NCI-H2171 treated with DMSO at 0.1 percent for 48 hours (cell line): Measurements from ENCODE around the gene AP3M1.
"Not testable (repeated sequence)": the region's sequence is repeated elsewhere in the genome, so short reads cannot be mapped to it uniquely, and the experiment has no call there.

Experiments used
- DNase-seq: peaks from one replicate; lab custom pipeline; 2025; lab: John Stamatoyannopoulos, UW

Gene AP3M1, protein sequence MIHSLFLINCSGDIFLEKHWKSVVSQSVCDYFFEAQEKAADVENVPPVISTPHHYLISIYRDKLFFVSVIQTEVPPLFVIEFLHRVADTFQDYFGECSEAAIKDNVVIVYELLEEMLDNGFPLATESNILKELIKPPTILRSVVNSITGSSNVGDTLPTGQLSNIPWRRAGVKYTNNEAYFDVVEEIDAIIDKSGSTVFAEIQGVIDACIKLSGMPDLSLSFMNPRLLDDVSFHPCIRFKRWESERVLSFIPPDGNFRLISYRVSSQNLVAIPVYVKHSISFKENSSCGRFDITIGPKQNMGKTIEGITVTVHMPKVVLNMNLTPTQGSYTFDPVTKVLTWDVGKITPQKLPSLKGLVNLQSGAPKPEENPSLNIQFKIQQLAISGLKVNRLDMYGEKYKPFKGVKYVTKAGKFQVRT

DNA sequence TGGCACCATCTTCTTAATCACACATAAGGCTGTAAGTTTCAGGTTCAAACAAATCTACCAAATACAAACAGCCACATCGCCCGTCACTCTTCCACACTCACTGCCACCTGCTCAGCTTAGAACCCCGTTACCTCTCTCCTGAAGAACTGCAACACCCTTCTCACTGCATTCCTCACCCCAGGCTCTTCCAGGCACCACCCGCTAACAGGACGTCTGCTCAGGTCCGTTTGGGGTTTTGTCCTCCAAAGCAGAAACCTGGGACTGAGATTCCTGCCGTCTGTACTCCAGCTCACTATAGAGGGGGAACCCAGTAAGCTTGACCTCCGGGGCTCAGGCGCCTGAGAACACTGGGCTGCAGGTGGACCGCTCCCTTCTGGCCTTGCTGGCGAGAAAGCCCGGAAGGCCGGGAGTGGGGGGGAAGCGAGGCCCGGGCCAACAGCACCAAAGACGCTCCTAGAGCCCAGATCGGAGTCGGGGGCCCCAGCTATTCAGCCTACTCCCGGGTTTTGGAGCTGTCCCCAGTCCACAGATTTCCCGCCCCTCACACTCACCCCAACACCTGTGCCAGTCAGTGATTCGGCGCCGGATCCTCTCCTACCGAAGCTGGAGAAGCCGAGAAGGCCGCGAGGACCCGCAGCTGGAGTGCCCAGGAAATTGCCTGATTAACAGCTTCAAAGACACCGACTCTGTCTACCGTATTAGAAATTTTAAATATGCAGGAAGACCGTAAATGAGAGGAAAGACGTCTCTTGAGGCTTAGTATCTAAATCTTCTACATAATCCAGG, at the start of gene AP3M1:
TSS of gene AP3M1 (minus strand) at position 625 of the 786 bp plus-strand sequence. CDS start 12,449 bp downstream, outside the sequence.
- peak; percentile 67 for DNase-seq

DNA sequence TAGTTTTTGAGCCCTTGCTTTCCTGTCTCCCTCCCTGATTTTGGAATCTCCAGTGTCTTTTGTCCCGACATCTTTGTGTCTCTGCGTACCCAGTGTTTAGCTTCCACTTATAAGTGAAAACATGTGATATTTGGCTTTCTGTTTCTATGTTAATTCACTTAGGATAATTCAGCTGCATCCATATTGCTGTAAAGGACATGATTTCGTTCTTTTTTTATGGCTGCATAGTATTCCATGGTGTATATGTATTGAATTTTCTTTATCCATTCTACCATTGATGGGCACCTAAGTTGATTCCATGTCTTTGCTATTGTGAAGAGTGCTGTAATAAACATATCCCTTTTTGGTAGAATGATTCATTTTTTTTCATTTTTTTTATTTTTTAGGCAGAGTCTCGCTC, 48.7 kb upstream of the AP3M1 start:
- DNase-seq, result no peak

DNA sequence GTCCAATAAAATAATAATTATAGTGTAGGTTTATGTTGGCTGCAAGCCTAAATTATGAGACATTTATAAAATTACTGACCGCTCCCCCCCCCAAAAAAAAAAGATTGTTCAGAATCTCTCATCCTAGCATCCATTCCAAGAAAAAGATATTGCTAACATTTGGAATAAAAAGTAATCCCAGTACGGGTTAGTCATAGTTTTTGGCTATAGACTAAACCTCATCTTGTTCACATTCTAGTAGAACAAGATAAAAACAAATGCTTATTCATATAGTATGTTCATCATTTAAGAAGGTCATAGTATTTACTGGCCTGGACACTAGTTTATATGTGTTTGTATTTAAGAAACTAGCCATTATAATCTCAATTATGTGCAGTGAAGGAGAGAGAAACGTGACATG, 44.4 kb upstream of the AP3M1 start:
- DNase-seq, result no peak

DNA sequence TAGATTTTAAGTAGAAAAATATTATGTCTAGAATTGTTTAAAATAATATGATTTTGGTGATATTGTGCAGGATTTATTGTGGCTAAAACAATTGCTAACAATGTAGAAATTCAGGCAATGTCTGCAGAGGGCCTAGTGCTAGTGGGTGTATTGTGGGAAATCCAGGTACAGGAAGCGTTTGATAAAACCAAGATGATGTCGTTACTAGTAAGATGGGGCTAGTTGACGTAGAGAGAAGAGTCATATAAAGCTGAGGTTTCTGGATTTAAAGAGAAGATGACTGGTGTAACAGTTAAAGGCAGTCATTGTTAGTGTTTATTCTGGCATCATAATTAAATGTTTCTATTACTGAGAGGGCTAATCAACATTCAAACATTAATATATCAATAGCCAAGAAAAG, 43.9 kb upstream of the AP3M1 start:
- DNase-seq, result no peak

DNA sequence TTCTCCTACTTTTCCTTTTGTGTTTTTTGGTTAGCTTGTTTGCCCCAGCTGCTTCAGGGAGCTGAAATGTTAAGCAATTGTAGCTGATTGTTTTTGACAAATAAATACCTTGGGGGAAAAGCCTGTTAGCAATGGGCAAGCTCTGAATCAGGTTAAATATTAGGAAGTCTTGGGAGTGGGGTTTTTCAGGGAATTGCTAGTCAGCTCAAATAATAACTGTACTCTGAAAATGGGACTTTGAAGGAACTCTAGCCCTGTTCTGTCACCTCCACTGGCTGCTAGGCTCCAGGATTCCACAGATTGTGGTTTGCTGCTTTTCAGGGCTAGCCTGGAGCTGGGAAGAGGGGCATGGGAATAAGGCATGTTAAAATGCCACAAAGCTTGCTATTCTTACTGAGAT, 39.9 kb upstream of the AP3M1 start:
- no peak for DNase-seq

DNA sequence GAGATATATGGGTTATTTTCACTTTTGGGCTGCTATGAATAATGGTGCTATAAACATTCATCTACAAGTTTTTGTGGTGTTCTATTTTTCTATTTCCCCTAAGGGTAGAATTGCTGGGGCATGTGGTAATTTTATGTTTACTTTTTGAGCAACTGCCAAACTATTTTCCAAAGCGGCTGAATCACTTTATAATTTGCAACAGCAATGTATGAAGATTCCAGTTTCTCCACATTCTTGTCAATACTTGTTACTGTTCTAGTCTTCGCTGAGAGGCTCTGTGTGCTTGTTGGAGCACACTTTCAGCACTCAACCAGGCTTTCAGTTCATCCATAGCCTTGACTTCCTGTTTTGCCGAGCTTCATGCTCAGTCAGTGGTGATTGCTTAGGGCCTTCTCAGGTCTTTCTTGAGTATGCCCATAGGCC, 39.4 kb upstream of the AP3M1 start:
- no peak for DNase-seq

DNA sequence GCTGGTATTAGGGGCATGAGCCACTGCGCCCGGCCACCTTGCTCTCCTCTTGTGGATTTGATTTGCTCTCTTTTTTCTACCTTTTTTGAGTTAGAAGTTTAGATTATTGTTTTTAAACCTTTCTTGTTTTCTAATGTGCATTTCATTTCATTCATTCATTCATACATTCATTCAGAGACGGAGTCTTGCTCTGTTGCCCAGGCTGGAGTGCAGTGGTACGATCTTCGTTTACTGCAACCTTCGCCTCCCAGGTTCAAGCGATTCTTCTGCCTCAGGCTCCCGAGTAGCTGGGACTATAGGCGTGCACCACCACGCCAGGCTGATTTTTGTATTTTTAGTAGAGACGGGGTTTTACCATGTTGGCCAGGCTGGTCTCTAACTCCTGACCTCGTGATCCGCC, 38.0 kb upstream of the AP3M1 start:
- not testable (repeated sequence) for DNase-seq

DNA sequence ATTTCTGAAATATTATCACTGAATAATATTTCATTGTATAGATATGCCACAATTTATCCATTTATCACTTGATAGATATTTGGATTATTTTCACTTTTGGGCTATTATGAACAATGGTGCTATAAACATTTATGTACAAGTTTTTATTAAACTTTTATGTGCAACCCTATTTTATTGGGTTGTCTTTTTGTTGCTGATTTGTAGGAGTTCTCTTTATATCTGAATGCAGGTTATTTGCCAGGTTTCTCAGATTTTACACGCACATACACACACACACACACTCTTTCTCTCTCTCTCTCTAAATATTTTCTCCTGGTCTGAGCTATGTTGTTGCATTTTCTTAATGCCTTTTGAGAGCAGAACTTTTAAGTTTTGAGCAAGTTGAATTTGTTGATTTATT, 36.6 kb upstream of the AP3M1 start:
- no peak for DNase-seq

DNA sequence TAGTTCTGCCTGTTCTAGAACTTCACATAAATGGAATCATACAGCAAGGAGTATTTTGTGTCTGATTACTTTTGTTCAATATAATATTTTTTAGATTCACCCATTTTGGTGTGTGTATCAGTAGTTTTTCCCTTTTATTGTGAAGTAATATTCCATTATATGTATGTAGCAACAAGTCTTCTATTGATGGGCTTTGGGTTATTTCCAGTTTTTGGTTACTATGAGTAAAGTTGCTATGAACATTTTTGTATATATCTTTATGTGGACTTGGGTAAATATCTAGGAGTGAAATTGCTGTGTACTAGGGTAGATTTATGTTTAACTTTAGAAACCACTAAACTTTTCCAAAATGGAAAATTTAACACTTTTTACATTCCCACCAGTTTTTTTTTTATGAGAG, 36.0 kb upstream of the AP3M1 start:
- DNase-seq, result no peak

DNA sequence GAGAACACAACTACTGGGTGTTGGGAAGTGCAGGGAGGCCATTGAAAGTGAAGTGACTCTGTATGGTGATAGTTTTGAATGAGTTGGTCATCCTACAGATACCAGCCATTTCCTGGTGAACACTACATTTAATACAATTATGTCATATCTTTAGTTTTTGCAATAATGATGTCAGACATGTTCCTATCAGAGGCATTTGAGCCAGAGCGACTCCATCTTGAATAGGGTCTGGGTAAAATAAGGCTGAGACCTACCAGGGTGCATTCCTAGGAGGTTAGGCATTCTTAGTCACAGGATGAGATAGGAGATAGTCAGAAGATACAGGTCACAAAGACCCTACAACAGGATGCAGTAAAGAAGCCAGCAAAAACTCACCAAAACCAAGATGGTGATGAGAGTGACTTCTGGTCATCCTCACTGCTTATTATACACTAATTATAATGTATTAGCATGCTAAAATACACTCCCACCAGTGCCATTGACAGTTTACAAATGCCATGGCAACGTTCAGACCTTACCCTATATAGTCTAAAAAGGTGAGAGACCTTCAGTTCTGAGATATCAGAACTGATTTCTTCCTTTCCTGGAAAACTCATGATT, 28.6 kb upstream of the AP3M1 start:
- DNase-seq, result no peak

DNA sequence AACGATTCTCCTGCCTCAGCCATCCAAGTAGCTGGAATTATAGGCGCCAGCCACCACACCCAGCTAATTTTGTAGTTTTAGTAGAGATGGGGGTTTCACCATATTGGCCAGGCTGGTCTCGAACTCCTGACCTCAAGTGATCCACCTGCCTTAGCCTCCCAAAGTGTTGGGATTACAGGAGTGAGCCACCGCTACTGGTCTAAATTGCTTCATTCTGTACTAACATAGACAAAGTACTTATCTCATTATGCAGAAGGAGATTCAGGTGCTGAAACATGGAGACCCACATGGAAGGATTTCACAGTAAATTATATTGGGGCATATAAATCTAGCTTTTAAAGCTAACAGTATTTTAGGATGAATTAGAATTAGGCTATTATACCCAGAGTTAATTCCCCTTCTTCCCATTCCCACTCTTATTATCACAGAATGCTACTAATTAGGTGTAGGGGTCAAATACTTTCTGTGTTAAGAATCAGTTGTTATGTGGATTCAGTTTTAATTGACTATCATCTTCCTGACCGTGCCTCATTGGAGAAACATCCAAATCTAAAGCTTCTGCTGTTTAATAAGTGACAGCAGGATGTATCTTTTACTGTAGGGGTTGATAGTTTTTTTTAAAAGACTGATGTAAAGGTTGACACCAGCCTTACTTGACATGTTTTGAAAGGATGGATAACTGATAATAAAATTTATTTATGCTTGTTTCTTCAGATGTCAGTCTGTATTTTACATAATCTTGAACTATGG, 27.6 kb upstream of the AP3M1 start:
- DNase-seq, result no peak

DNA sequence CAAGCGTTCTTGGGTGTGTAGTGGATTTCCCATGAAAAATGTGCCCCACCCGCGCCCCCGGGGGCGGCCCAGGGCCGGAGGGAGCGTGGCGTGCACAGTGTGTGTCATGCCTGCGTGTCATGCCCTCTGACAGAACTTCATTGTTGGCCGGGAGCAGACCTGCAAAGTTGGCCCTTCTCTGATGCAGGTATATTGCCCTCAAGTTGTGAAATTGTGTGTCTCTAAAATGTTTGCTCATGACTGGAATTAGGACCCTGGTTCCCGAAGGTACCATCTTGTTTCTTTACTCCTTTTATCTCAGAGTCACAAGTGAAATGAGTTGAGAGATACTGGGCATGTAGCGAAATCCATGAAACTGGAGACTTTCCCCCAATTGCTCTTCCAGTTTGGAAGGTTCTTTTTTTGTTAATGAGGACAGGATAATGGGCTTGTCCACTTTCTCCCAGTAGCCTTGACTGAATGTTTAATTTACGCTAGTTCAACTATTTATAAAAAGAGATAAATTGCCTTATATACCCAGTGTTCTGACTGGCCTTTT, 26.6 kb upstream of the AP3M1 start:
- DNase-seq, result peak; percentile 24

DNA sequence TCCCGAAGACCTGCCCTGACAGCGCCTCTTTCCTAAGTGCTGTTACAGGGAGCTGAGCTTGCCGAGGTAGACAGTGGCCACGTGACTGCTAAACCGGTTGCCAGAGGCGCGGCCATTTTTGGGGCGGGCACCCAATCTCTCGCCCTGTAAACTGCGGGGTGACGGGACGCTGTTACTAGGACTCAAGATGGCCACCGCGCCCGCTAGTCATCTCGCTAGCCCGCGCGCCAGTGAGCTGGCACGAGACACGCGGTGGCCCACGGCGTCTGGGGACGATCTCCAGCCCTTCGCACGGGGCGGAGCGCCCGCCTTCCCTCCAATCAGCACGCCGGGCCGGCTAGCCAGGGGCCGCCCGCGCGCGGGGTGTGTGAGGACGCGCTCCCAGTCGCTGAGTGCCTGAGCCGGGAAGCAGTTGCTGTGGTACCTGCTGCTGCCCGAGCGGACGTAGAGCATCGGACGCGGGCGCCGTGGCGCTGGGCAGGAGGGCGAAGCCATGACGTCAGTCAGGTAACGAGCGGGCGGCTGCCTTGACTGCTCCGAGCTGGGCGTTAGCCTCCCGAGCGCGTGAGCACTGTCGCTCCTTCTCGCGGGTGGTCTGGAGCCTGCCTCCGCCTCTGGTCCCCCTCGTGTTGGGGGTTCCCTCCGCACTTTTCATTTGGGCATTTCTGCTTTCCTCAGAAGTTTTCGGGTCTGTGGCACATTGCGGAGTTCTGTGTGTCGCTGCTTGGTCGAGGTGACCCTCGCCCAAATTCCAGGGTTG, 25.9 kb upstream of the AP3M1 start:
- DNase-seq, result peak; percentile 95

DNA sequence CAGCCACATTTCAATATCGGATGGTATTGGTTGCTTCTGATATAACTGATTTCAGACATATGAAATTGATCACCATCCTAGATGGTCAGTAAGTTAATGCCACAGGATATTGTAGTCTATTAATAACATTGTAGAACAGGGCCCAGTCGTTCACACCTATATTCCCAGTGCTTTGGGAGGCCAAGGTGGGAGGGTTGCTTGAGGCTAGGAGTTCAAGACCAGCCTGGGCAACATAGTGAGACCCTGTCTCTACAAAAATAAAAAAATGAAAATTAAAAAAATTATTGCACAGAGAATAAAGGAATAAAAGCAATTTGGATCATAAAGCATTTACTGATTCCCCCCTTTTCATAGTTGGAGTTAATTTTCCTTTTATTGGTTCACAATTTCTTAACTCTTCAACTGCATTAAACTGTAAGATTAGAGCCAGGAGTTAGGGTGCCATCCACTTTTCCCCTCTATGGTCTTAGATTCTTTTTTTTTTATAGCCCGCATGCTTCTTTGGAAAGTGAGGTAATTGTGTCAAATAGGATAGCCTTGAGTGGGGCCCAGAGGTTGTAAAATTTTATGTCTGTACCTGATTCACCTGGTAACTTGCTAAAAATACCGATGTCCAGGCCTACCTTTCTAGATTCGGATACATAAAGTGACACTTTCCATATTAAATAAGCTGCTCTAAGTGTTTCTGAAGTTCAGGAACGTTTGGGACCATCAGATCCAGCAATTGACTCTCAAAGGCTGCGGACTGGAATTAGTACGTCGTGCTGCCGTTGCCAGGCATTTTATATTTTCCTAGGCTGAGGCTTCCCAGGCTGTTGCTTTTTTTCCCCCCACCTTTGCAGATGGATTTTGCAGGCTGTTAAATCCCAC, 25.1 kb upstream of the AP3M1 start:
- peak; percentile 59 for DNase-seq

DNA sequence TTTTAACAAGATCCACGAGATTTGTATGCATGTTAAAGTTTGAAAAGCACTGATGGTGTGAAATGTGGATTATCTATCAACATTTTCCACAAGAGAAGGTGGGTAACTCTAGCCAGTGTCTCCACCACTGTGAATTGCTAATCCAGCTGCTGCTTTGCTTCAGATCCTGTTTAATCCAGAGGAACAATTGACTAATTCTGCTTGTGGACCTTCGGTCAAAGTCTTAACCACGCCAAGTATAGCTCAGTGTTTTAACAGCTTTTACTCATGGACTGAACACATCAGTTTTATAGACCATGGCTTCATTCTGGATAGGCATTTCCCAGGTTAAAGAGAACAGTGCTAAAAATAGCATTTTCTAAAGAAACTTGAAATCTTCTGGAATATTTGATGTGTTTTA, 23.9 kb upstream of the AP3M1 start:
- DNase-seq, result no peak

DNA sequence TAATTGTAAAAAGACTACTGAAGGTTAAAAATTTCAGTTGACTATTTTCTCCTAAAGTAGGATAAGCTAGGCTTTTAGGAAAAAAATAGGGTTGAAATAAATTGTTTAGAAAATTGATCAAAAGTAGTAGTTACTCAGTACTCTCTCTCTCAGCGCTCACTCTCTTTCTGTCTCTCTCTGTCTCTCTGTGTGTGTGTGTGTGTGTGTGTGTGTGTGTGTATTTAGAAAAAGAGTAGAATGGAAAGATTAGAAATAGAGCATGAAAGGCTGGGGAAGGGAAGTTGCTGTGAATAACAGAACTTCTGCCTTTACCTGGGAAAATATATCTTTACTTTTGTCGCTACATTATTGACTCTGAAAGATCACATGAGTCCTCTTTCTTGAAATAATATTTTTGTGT, 21.0 kb upstream of the AP3M1 start:
- DNase-seq, result no peak

DNA sequence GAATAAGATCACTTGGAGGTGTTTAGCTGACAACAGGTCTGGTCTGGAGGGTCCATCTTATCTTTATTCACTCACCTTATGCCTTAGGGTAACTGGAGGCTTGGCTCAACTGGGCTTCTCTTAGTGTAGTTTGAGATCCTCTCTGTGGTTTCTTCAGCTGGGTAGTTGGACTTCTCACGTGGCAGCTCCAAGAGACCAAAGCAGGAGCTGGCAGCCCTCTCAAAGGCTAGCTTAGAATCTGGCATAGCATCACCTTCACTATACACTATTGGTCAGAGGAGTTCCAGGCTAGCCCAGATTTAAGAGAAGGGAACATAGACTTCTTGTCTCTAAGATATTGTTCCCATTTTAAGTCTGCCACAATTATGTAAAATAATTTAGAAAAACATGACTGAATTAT, 16.8 kb upstream of the AP3M1 start:
- DNase-seq, result no peak

DNA sequence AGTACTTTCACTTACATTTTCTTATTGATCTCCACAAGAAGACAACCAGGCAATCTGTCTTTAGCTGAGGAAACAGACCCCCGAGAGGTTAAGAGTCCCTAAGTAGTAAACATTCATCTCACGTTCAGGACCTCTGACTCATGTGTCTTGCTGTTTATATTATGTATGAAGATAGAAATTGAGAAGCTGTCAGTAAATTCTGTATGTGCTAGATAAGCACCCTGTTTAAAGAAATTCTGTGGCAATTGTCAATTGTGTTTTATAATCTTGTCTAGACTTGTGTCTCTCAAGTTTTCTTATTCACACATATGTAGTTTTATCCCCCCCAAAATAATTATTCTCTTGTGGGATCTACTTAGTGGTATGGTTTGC, 14.9 kb upstream of the AP3M1 start:
- no peak for DNase-seq

DNA sequence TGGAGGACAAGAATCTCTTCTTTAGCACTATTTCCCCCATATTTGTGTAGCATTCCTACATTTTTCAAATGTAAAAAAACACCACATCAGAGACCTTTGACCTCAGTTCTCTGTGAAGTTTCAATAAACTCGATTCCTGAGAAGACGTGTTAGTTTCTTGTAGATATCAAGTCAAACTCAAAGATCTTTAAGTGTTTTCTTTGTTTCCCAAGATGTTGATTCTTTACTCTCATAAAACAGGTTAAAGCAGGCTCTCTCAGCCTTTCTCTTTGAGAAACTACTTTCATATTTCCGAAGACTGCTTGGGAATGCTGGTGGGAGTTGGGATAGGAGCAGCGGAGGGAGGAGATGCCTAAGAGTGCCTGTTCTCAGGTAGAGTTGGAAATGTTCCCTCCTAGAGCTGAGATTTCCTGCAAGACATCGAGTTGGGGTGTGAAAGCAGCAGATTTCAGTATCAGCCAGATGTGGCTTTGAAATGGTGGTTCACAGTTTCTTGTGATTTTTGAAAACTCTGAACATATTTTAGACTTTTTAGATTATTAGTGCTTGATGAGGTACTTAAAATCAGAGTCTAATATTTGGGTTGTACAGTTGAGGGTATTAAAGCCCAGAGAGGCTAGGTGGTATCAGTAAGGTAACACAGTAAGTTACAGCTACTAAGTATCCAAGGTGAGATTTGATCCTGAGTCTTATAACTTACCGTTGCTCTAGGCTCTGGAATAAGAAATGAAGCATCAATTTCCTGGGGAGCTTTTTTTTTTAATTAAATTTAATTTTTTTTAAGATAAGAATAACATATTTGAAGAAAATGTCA, 14.3 kb upstream of the AP3M1 start:
- DNase-seq, result no peak
